Keratinocyte (primary cell): ENCODE results near the gene ARHGEF33.

Source experiments
- CTCF ChIP-seq, 3 experiments: IDR thresholded peaks in 1 of 3; conservative IDR thresholded peaks in 1 of 3; optimal IDR thresholded peaks in 1 of 3; 2 replicates in 2 of 3; 3 replicates in 1 of 3; pipeline versions ENCODE3 to v1.5.1; 2011; ENCODE audit warnings: low read length in 3 of 3, mild to moderate bottlenecking in 3 of 3, moderate library complexity in 2 of 3, control low read depth in 1 of 3, inconsistent platforms in 1 of 3; ENCODE audit not compliant: insufficient read depth in 2 of 3; ENCODE audit errors: extremely low read depth in 1 of 3
- EZH2 ChIP-seq: IDR thresholded peaks from one replicate; pipeline ENCODE4 v1.6.1; 2012; ENCODE audit warnings: inconsistent platforms, mild to moderate bottlenecking, low read length, moderate library complexity

GRCh38 chr2:38887347-38887746, 2.3 kb upstream of the ARHGEF33 start:
- TF ChIP-seq CTCF (optimal IDR thresholded peaks at IDR 0.05 in 1 of 3, IDR thresholded peaks at IDR 0.05 in 1 of 3, conservative IDR thresholded peaks at IDR 0.05 in 1 of 3; ENCODE audit: extremely low read depth in 1 of 3, insufficient read depth in 2 of 3, low read length in 3 of 3) (no peak), EZH2 (no peak)
